NCI-H460 (cell line): ENCODE measurements around the gene ZNF787. TPM values are rescaled to one million over a fixed set of nuclear protein-coding genes. Genes with fewer than 3 reads are reported as not detected.

Experiments used
- DNase-seq: peaks from one replicate; pipeline ENCODE4 v3.0.0-alpha.2; 2016; ENCODE audit warnings: low read depth; ENCODE audit errors: extremely low read depth
- total RNA-seq: library from RNA; depleted of rRNA; stranded (reverse); fragments of >200 nt; shearing (Covaris generic); gene quantifications from 2 replicates; pipeline ENCODE4 v1.2.3, GENCODE V29; 2014

Gene ZNF787
- total RNA-seq, 1 experiment from 2014 or later: 26.8 TPM

- no peak for DNase-seq
Measured at GRCh38 chr19:56091751-56092546, 29.1 kb downstream of the ZNF787 start.

- peak; percentile 36 for DNase-seq
Measured at GRCh38 chr19:56091066-56091490, 30.0 kb downstream of the ZNF787 start.

- DNase-seq: no peak
Measured at GRCh38 chr19:56089344-56089743, 31.8 kb downstream of the ZNF787 start.

GRCh38 chr19:56088497-56089215 is 32.4 kb downstream of the ZNF787 start:
- no peak for DNase-seq

GRCh38 chr19:56087647-56088496 is 33.2 kb downstream of the ZNF787 start:
- DNase-seq: no peak

- DNase-seq: no peak
Measured at GRCh38 chr19:56086671-56087430, 34.2 kb downstream of the ZNF787 start.

GRCh38 chr19:56085571-56086275 is 35.4 kb downstream of the ZNF787 start:
- DNase-seq: no peak

- DNase-seq: no peak
Measured at GRCh38 chr19:56084835-56085536, 36.1 kb downstream of the ZNF787 start.

GRCh38 chr19:56083668-56084067 is 37.4 kb downstream of the ZNF787 start:
- no peak for DNase-seq

GRCh38 chr19:56080669-56081401 is 40.3 kb downstream of the ZNF787 start:
- peak; percentile 47 for DNase-seq

GRCh38 chr19:56079609-56080008 is 41.5 kb downstream of the ZNF787 start:
- DNase-seq: no peak

GRCh38 chr19:56076498-56076897 is 44.6 kb downstream of the ZNF787 start:
- peak; percentile 16 for DNase-seq

- DNase-seq: no peak
Measured at GRCh38 chr19:56071151-56071550, 49.9 kb downstream of the ZNF787 start.

- DNase-seq: no peak
Measured at GRCh38 chr19:56069642-56070041, 51.5 kb downstream of the ZNF787 start.

GRCh38 chr19:56066152-56067023 is 54.7 kb downstream of the ZNF787 start:
- DNase-seq: peak; percentile 38

- DNase-seq: no peak
Measured at GRCh38 chr19:56053596-56053995, 67.5 kb downstream of the ZNF787 start.
